ENCODE data around the gene HMGN4.
"Not testable (repeated sequence)": the region's sequence is repeated elsewhere in the genome, so short reads cannot be mapped to it uniquely, and the experiment has no call there.

HMGN4 gene

GRCh38 chr6:26522486-26523228 lies 15.5 kb upstream of the HMGN4 start:
- DNase-seq (ENCODE audit: low read depth in 3 of 3): not testable (repeated sequence)

DNA sequence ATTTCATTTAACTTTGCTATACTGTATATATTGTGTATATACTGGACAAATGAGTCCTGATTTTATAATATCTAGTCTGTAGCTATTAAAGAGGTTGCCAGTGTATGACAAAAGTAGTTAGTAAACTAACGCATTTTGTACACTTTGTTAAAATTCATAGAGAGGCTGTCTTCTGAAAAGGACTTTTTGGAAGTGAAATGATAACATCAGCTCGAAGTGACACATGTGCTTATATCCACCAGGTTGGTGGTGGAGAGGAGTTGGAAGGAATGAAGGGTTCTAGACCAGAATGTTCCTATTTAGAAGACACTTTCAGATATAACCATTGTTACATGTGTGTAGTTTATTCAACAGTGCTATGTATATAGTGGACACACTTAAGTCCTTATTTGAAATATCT lies 13.9 kb upstream of the HMGN4 start:
- not testable (repeated sequence) for DNase-seq (ENCODE audit: low read depth in 3 of 3)

DNA sequence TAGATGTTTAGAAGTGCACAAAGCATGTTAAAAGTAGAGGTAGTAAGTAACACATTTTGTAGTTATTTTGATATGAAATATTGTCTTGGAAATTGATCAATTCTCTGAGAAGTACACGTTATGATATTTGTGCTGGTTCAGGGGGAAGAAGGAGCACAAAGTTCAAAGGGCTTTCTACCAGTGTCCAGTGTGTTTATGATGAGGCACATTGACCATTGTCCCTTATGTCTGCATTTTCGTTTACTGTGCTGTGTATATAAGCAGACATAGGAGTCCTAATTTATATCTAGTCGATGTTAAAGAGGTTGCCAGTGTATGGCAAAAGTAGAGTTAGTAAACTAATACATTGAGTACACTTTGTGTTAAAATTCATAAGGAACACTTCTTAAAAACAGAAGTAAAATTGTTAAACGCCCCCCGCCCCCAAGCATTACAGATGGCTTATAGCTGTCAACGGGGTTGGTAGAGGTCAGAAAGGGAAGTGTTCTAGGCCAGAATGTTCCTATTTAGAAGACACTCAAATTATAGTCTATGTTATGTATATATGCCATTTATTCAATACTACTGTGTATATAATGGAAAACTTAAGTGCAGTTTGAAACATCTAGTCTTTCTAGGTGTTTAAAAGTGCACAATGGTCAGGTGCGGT lies 13.3 kb upstream of the HMGN4 start:
- DNase-seq (ENCODE audit: low read depth in 3 of 3): no peak

- DNase-seq (ENCODE audit: low read depth in 3 of 3): no peak
Observed at GRCh38 chr6:26525838-26526237, 12.3 kb upstream of the HMGN4 start.

- no peak for DNase-seq (ENCODE audit: low read depth in 3 of 3)
Observed at GRCh38 chr6:26526928-26527327, 11.2 kb upstream of the HMGN4 start.

GRCh38 chr6:26530203-26530602 lies 8.0 kb upstream of the HMGN4 start:
- no peak for DNase-seq (ENCODE audit: low read depth in 3 of 3)

DNA sequence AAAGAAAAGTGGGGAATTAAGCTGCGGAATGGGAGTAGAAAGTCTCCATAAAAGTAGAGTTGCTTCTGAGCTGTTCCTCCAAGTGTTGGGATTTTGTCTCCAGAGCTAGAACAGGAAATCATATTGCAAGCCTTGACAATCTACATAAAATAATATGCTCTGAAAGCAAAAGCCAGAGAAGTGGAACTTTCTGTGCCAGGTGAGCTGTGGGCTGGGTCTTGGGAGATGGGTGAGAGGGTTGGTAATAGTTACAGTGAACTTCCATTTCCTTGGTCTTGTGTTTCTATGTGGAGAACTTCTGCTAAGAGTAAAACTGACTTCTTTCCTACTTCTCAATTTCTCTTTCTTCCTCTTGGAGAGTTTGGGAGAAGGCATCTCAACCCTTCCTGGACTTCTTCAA lies 6.3 kb upstream of the HMGN4 start:
- no peak for DNase-seq (ENCODE audit: low read depth in 3 of 3)

DNA sequence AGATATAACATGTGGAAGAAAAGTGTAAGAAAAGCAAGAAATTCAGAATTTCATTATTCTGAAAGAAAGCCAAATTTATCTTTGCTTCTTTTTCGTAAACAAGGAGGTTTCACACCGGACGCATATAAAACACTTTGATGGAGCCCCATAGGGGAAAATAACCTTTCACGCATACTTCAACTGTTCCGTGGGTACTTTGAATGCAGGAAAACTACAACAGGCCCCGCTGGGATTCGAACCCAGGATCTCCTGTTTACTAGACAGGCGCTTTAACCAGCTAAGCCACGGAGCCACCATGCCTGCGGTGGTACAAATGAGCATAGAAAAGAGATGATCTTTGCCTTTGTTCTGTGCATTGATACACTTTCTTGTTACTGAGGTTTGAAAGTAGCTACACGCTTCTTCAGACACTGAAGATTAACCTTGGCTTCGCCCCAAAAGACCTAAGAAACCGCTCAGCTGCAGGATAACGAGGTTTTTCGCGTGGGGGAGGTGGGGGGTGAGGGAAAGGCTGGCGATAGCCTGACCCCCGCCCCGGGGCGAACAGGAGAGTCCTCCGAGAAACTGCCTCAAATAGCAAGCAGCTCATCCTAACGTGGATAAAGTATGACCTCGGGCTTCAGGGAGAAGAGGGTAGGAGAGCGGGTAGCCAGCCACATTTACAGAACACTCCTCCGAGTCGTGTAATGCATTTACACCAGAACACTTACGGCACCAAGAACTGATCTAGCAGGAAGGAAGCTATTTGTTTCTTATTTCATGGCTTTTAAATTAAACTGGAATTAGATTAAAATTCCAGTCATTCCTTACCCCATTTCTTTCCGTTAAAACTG lies 5.3 kb upstream of the HMGN4 start:
- peak; percentile 92 for DNase-seq (ENCODE audit: low read depth in 3 of 3)

- no peak for DNase-seq (ENCODE audit: low read depth in 3 of 3)
Observed at GRCh38 chr6:26533532-26533931, 4.6 kb upstream of the HMGN4 start.

- DNase-seq (ENCODE audit: low read depth in 3 of 3): no peak
Observed at GRCh38 chr6:26534681-26535465, 3.3 kb upstream of the HMGN4 start.

- peak in 2 of 3 experiments; percentile 24 to 36 for DNase-seq (ENCODE audit: low read depth in 3 of 3)
Observed at GRCh38 chr6:26536571-26537159, 1.5 kb upstream of the HMGN4 start.

DNA sequence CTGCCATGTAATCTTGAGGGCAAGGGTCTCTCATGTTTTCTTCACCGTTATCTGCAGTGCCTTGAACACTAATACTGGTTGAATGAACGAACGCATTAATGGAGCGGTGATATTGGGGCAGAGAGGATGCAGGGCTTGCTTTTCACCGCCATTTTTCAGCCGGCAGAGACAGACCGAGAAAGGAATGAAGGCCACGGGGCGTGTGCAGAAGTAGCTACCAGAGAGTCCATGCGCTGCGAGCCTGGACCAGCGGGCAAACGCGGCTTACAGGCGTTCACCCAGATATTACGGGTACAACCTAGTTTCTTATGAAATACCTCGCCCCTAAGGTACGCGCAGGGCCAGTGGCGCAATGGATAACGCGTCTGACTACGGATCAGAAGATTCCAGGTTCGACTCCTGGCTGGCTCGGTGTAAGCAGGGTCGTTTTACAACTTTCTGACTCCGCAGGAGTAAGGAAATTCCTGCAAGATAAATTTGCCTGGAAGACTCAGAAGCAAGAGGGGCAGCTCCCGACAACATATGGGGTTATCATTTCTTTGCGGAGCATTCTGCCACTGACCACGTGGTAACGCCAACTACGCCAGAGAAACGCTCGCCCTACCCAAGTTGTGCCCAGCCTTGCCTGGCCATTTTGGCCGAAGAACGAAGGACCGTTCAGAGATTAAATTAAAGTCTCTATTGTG lies 863 bp upstream of the HMGN4 start:
- peak; percentile 83 to 87 (median 83) for DNase-seq (ENCODE audit: low read depth in 3 of 3)

GRCh38 chr6:26538572-26538902 lies 371 bp downstream of the HMGN4 start:
- DNase-seq (ENCODE audit: low read depth in 3 of 3): no peak

DNA sequence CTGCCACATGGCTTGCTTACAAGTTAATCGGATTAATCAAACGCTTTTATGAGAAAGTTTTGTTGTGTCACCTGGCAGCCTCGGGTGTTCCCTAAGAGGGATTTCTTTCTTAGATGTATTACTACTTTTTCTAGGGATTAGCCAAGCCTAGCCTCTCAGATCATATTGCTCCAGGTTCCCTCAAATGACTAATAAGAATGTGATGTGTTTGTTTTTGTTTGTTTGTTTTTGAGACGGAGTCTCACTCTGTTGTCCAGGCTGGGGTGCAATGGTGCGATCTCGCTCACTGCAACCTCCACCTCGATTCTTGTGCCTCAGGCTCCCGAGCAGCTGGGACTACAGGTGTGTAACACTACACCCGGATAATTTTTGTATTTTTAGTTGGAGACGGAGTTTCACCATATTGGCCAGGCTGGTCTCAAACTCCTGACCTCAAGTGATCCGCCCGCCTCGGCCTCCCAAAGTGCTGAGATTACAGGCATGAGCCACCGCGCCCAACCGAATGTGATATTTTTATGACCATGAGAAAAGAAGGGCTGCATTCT lies 977 bp downstream of the HMGN4 start:
- DNase-seq (ENCODE audit: low read depth in 3 of 3): no peak

DNA sequence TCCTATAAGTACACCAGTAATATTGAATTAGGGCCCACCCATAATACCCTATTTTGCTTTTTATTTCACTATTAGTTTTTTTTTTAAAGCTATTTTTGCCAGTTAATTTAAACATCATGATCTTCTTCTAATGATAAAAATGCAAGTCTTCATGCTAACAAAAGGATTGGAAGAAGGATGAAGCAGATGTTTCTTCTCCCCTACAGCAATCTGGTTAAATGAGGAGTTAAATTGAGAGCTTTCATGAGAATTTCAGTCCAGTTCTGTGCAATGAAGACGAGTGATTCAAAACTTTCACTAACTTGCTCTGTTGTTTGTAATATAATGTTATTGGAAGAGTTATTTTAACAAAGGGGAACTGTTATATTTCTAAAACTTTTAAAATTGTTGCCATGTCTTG lies 3.4 kb downstream of the HMGN4 start:
- no peak for DNase-seq (ENCODE audit: low read depth in 3 of 3)

GRCh38 chr6:26543953-26544352 lies 5.8 kb downstream of the HMGN4 start:
- DNase-seq (ENCODE audit: low read depth in 3 of 3): no peak

DNA sequence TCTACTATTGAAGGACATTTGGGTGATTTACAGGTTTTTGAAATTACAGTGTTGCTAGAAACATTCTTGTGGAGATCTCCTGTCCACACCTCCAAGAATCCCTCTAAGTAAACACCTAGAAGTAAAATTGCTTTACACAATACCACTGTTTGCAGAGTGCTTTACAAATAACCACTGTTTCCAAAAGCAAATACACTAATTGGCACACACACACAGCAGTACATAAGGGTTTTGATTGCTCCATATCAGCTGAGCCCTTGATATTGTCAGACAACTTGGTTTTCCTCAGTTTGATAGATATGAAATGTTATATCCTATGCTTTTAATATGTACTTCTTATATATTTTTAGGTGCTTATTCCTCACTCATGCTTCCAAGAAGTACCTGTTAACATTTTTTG lies 6.3 kb downstream of the HMGN4 start:
- DNase-seq (ENCODE audit: low read depth in 3 of 3): no peak

DNA sequence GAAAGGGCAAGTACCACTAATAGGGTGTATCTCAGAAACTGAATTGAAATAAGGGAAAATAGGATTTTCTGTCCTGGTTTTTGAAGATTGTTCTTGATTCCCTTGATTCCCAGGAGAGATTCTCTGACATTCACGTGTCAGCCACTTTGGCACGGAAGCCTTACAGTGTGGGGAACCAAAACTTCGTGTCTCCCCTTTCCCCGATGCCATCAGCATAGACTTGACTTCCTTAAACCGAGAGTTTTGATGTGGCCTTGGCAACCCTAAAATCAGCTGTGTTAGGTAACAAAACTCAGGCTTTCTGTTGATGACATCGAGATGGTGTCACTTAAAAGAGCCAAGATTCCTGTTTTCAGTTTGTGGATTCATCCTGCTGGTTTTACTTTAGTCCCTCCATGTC lies 7.5 kb downstream of the HMGN4 start:
- no peak for DNase-seq (ENCODE audit: low read depth in 3 of 3)

DNA sequence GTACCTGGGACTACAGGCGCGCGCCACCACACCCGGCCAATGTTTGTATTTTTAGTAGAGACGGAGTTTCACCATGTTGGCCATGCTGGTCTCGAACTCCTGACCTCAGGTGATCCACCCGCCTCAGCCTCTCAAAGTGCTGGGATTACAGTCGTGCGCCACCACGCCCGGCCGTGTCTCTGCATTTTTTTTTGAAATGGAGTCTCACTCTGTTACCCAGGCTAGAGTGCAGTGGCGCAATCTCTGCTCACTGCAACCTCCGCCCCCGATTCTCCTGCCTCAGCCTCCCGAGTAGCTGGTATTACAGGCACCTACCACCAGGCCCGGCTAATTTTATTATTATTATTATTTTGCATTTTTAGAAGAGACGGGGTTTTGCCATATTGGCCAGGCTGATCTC lies 9.2 kb downstream of the HMGN4 start:
- not testable (repeated sequence) for DNase-seq (ENCODE audit: low read depth in 3 of 3)

- peak in 1 of 3 experiments; percentile 61 for DNase-seq (ENCODE audit: low read depth in 3 of 3)
Observed at GRCh38 chr6:26550250-26550993, 12.3 kb downstream of the HMGN4 start.

Measured in stimulated activated CD4-positive, alpha-beta T cell treated with anti-CD3 and anti-CD28 coated beads, TNF-alpha, amount 100 ng/mL, for 24 hours (primary cell).